DOHH2 (cell line): Measurements from ENCODE around the gene FHOD3.

Experiments used
- CTCF ChIP-seq: fragments of 200-600 bp; sonication (generic); IDR thresholded peaks from one replicate; pipeline ENCODE4 v1.5.1; 2014; ENCODE audit warnings: antibody characterized with exemption, mild to moderate bottlenecking, low read depth, low read length; ENCODE audit not compliant: poor library complexity, severe bottlenecking
- EZH2phosphoT487 ChIP-seq: fragments of 200-600 bp; sonication (generic); IDR thresholded peaks from 2 replicates; pipeline ENCODE4 v1.6.1; 2017; ENCODE audit warnings: borderline replicate concordance, mild to moderate bottlenecking, antibody characterized with exemption, low read length, moderate library complexity, mixed read lengths

- TF ChIP-seq EZH2phosphoT487 (no peak), CTCF (no peak)
Observed at GRCh38 chr18:36735130-36735529, 437.6 kb downstream of the FHOD3 start.
